LNCaP clone FGC (cell line): ENCODE results near the gene PDE11A.
"Not testable (repeated sequence)": the region's sequence is repeated elsewhere in the genome, so short reads cannot be mapped to it uniquely, and the experiment has no call there.

Experiments used
- DNase-seq: peaks from one replicate; pipeline ENCODE4 v3.0.0-alpha.2; 2011; ENCODE audit warnings: low read depth
- H3K4me3 ChIP-seq: 2 replicates; pipeline ENCODE4 v1.5.1; 2011; ENCODE audit warnings: mild to moderate bottlenecking, low read depth, low read length, control low read depth
- CTCF ChIP-seq: IDR thresholded peaks from 2 replicates; pipeline ENCODE4 v1.5.1; 2012; ENCODE audit warnings: mild to moderate bottlenecking; ENCODE audit not compliant: control insufficient read depth, insufficient read depth; ENCODE audit errors: extremely low read depth

The PDE11A gene

GRCh38 chr2:178093471-178093870 lies 20.9 kb upstream of the PDE11A start:
- DNase-seq = no peak
- no peak overlapping the region for H3K4me3 ChIP-seq
- TF ChIP-seq CTCF = no peak

GRCh38 chr2:178088774-178089270 lies 16.2 kb upstream of the PDE11A start:
- H3K4me3 ChIP-seq = no peak overlapping the region
- TF ChIP-seq CTCF = no peak
- no peak for DNase-seq

- no peak overlapping the region for H3K4me3 ChIP-seq
- no peak for TF ChIP-seq CTCF
- DNase-seq = no peak
Measured at GRCh38 chr2:178084273-178084672, 11.7 kb upstream of the PDE11A start.

GRCh38 chr2:178082408-178083045 lies 9.9 kb upstream of the PDE11A start:
- no peak for TF ChIP-seq CTCF
- DNase-seq = no peak
- H3K4me3 ChIP-seq = no peak overlapping the region

GRCh38 chr2:178079279-178079678 lies 6.7 kb upstream of the PDE11A start:
- not testable (repeated sequence) for DNase-seq, H3K4me3 ChIP-seq

GRCh38 chr2:178076130-178076529 lies 3.6 kb upstream of the PDE11A start:
- no peak for TF ChIP-seq CTCF
- no peak for DNase-seq
- no peak overlapping the region for H3K4me3 ChIP-seq

GRCh38 chr2:178075006-178075326 lies 2.4 kb upstream of the PDE11A start:
- no peak for TF ChIP-seq CTCF
- no peak for DNase-seq
- H3K4me3 ChIP-seq = no peak overlapping the region
